HEK293 (cell line): ENCODE results near the gene EPHX1.

Experiments used
- OVOL3 ChIP-seq: fragments of 450-650 bp; formaldehyde crosslinking; IDR thresholded peaks from 2 replicates; pipeline ENCODE4 v1.5.1; 2016; ENCODE audit warnings: missing biosample characterization, missing genetic modification characterization
- PRDM1 ChIP-seq: fragments of 450-650 bp; formaldehyde crosslinking; IDR thresholded peaks from 2 replicates; pipeline ENCODE4; 2016; ENCODE audit warnings: missing biosample characterization, missing genetic modification characterization
- REPIN1 ChIP-seq: fragments of 450-650 bp; formaldehyde crosslinking; IDR thresholded peaks from 2 replicates; pipeline ENCODE4 v1.5.1; 2017; ENCODE audit warnings: missing biosample characterization, missing genetic modification characterization, low read depth
- ZEB2 ChIP-seq: fragments of 450-650 bp; formaldehyde crosslinking; IDR thresholded peaks from 2 replicates; pipeline ENCODE4 v1.5.1; 2016; ENCODE audit warnings: missing biosample characterization, missing genetic modification characterization
- ZNF211 ChIP-seq: fragments of 450-650 bp; formaldehyde crosslinking; IDR thresholded peaks from 2 replicates; pipeline ENCODE4 v1.5.1; 2016; ENCODE audit warnings: low read depth, missing biosample characterization, missing genetic modification characterization
- ZNF354C ChIP-seq: fragments of 450-650 bp; formaldehyde crosslinking; IDR thresholded peaks from 2 replicates; pipeline ENCODE4 v1.5.1; 2016; ENCODE audit warnings: missing biosample characterization, missing genetic modification characterization, low read depth, borderline replicate concordance
- ZNF530 ChIP-seq: fragments of 450-650 bp; formaldehyde crosslinking; IDR thresholded peaks from 2 replicates; pipeline ENCODE4 v1.5.1; 2016; ENCODE audit warnings: low read depth, missing biosample characterization, missing genetic modification characterization
- ZNF624 ChIP-seq: fragments of 450-650 bp; formaldehyde crosslinking; IDR thresholded peaks from 2 replicates; pipeline ENCODE4 v1.5.1; 2017; ENCODE audit warnings: missing biosample characterization, missing genetic modification characterization
- ZNF670 ChIP-seq: fragments of 450-650 bp; formaldehyde crosslinking; IDR thresholded peaks from 2 replicates; pipeline ENCODE4 v1.5.1; 2016; ENCODE audit warnings: missing biosample characterization, missing genetic modification characterization, low read depth
- ZNF747 ChIP-seq: fragments of 450-650 bp; formaldehyde crosslinking; IDR thresholded peaks from 2 replicates; pipeline ENCODE4 v1.5.1; 2016; ENCODE audit warnings: missing biosample characterization, missing genetic modification characterization
- ZNF76 ChIP-seq: fragments of 450-650 bp; formaldehyde crosslinking; IDR thresholded peaks from 2 replicates; pipeline ENCODE4; 2016; ENCODE audit warnings: low read depth, missing biosample characterization, missing genetic modification characterization, borderline replicate concordance
- ZSCAN30 ChIP-seq: fragments of 450-650 bp; IDR thresholded peaks from 2 replicates; pipeline ENCODE4 v1.5.1; 2018; ENCODE audit warnings: missing biosample characterization, mild to moderate bottlenecking, missing genetic modification characterization, moderate library complexity
- TF ChIP-seq, protein P1 (sequence below): fragments of 450-650 bp; formaldehyde crosslinking; IDR thresholded peaks from 2 replicates; pipeline ENCODE4 v1.5.1; 2016; ENCODE audit warnings: missing biosample characterization, missing genetic modification characterization
- TF ChIP-seq, protein P2 (sequence below): fragments of 450-650 bp; formaldehyde crosslinking; IDR thresholded peaks from 2 replicates; pipeline ENCODE4 v1.5.1; 2016; ENCODE audit warnings: missing biosample characterization, missing genetic modification characterization

DNA sequence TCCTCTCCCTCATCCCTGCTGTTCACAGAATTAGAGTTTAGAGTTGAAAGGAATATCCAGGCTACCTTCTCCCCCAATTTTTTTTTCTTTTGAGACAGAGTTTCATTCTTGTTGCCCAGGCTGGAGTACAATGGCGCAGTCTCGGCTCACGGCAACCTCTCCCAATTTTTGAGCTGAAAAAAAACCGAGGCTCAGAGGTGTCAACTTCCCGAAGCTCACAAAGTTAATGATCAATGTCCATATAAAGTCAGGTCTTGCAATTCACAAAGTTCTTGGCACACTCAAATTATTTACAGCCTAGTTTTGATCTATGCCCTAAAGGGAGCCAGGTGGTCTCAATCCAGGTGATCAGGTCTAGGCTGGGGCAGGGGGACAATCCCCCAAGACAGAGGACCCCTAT, 79.8 kb downstream of the EPHX1 start:
- TF ChIP-seq ZNF530 (tag by site-specific recombination) (no peak), OVOL3 (tag by site-specific recombination) (no peak), REPIN1 (tag by site-specific recombination) (no peak), ZSCAN30 (tag by site-specific recombination) (no peak), ZEB2 (tag by site-specific recombination) (no peak), ZNF76 (tag by site-specific recombination) (no peak), ZNF624 (tag by site-specific recombination) (no peak), ZNF670 (tag by site-specific recombination) (no peak), ZNF354C (tag by site-specific recombination) (no peak), ZNF747 (tag by site-specific recombination) (no peak), PRDM1 (tag by site-specific recombination) (no peak), ZNF211 (tag by site-specific recombination) (no peak)
- TF ChIP-seq, protein P1, sequence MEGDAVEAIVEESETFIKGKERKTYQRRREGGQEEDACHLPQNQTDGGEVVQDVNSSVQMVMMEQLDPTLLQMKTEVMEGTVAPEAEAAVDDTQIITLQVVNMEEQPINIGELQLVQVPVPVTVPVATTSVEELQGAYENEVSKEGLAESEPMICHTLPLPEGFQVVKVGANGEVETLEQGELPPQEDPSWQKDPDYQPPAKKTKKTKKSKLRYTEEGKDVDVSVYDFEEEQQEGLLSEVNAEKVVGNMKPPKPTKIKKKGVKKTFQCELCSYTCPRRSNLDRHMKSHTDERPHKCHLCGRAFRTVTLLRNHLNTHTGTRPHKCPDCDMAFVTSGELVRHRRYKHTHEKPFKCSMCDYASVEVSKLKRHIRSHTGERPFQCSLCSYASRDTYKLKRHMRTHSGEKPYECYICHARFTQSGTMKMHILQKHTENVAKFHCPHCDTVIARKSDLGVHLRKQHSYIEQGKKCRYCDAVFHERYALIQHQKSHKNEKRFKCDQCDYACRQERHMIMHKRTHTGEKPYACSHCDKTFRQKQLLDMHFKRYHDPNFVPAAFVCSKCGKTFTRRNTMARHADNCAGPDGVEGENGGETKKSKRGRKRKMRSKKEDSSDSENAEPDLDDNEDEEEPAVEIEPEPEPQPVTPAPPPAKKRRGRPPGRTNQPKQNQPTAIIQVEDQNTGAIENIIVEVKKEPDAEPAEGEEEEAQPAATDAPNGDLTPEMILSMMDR: no peak
- TF ChIP-seq, protein P2, sequence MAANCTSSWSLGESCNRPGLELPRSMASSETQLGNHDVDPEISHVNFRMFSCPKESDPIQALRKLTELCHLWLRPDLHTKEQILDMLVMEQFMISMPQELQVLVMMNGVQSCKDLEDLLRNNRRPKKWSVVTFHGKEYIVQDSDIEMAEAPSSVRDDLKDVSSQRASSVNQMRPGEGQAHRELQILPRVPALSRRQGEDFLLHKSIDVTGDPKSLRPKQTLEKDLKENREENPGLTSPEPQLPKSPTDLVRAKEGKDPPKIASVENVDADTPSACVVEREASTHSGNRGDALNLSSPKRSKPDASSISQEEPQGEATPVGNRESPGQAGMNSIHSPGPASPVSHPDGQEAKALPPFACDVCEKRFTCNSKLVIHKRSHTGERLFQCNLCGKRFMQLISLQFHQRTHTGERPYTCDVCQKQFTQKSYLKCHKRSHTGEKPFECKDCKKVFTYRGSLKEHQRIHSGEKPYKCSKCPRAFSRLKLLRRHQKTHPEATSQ (tag by site-specific recombination): no peak
